H1 (cell line): Measurements from ENCODE around the gene WWC1.

Experiments used
- CTCF ChIP-seq, 3 experiments: IDR thresholded peaks; 1 replicate in 2 of 3; 2 replicates in 1 of 3; pipeline versions ENCODE4 v1.5.1 to v1.6.1; 2011; ENCODE audit warnings: low read length in 3 of 3, mild to moderate bottlenecking in 3 of 3, inconsistent platforms in 2 of 3, low read depth in 1 of 3, moderate library complexity in 1 of 3; ENCODE audit not compliant: insufficient read depth in 1 of 3; ENCODE audit errors: control extremely low read depth in 1 of 3
- E2F6 ChIP-seq: IDR thresholded peaks from 2 replicates; pipeline ENCODE4 v1.6.1; 2012; ENCODE audit warnings: inconsistent platforms
- EZH2 ChIP-seq: fragments of 200-600 bp; sonication (generic); IDR thresholded peaks from 2 replicates; pipeline ENCODE4 v1.7.1; 2012; ENCODE audit warnings: low read depth, mild to moderate bottlenecking, moderate library complexity, low read length, inconsistent platforms; ENCODE audit not compliant: severe bottlenecking
- GABPA ChIP-seq: IDR thresholded peaks from 2 replicates; pipeline ENCODE4 v1.6.1; 2011; ENCODE audit warnings: mild to moderate bottlenecking, low read length, moderate library complexity, borderline replicate concordance; ENCODE audit not compliant: insufficient read depth
- NRF1 ChIP-seq: IDR thresholded peaks from 2 replicates; pipeline ENCODE4 v1.6.1; 2011; ENCODE audit warnings: mild to moderate bottlenecking, low read depth, low read length, improper control_type of control experiment
- POLR2A ChIP-seq, 2 experiments: IDR thresholded peaks; 1 replicate in 1 of 2; 2 replicates in 1 of 2; pipeline ENCODE4 v1.6.1; 2011; ENCODE audit warnings: low read depth in 2 of 2, low read length in 2 of 2, mild to moderate bottlenecking in 2 of 2; ENCODE audit errors: control extremely low read depth in 1 of 2
- POLR2AphosphoS5 ChIP-seq: IDR thresholded peaks from 2 replicates; pipeline ENCODE4 v1.6.1; 2011; ENCODE audit warnings: low read depth, low read length
- TAF1 ChIP-seq: IDR thresholded peaks from 2 replicates; pipeline ENCODE4 v1.6.1; 2011; ENCODE audit warnings: mild to moderate bottlenecking, low read depth, low read length
- YY1 ChIP-seq: IDR thresholded peaks from 2 replicates; pipeline ENCODE4 v1.6.1; 2011; ENCODE audit warnings: low read depth, mild to moderate bottlenecking, low read length

- TF ChIP-seq CTCF (IDR thresholded peaks at IDR 0.05; ENCODE audit: control extremely low read depth in 1 of 3, insufficient read depth in 1 of 3, low read depth in 1 of 3, low read length in 3 of 3) (no peak), YY1 (no peak), E2F6 (no peak), NRF1 (no peak), EZH2 (no peak), TAF1 (no peak), POLR2A (IDR thresholded peaks at IDR 0.05; ENCODE audit: control extremely low read depth in 1 of 2, low read depth in 2 of 2, low read length in 2 of 2) (no peak), POLR2AphosphoS5 (no peak), GABPA (no peak)
These were observed 25.4 kb upstream of the WWC1 start for GRCh38 chr5:168266016-168266415.
